ENCODE measurements around the gene HS1BP3. TPM values are rescaled to one million over a fixed set of nuclear protein-coding genes. Genes with fewer than 3 reads are reported as not detected.

Gene HS1BP3
- total and polyA plus RNA-seq, 2 of the 4 experiments (the other 2 are of a cell fraction), result 9.0 to 14.8 TPM

DNA sequence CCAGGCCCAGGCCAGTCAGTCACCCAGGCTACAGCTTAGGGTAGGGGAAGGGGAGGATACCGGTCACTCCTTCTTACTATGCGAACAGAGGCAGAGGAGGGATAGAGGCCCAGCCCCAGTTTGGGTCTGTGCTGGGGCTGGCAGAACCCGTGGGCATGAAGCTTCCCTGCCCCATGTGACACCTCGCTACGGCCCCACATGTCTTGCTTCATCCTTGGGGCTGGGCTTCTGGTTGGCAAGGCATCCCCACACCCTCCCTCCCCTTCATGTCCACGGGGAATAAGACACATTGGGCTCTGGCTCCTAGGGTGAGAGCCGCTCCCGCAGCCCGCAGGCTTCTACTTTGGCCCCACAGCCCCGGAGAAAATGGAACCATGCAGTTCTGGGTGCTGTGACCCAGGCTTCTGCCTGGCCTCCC is 32.4 kb downstream of the HS1BP3 start:
- peak overlapping the region; percentile 95 for H2AK9ac ChIP-seq (replicated peaks; ENCODE audit: low read depth, low read length, poor library complexity)
- no peaks in the 10 kb centered on the region for H4K20me1 ChIP-seq (ENCODE audit: insufficient read depth, low read length)
- peak overlapping the region; percentile 74 for H3K9ac ChIP-seq (ENCODE audit: low read depth, low read length)
- H3K23ac ChIP-seq (ENCODE audit: low read depth, low read length), result peak overlapping the region; percentile 82
- H4K5ac ChIP-seq (ENCODE audit: low read depth, low read length), result peak overlapping the region; percentile 83
- ChIA-PET CTCF (interaction anchor here (0.7 to 1.6 kb wide), 11 partner anchors 14 to 242 kb away, joined by 3 to 16 read pairs (median 4); partner anchors contain the start of gene RHOB), POLR2A (ENCODE audit: unreplicated experiment) (interaction anchor here (2.1 kb wide), 1 partner anchor 171 kb away, joined by 14 read pairs; the partner anchor contains the start of gene RHOB)
- H3K56ac ChIP-seq (ENCODE audit: extremely low read depth, insufficient read depth, low read length), result peak overlapping the region; percentile 85
- peaks cover 0 to 18% of the 10 kb centered on the region in 2 experiments; a peak in 1 of 4 replicates for H3K79me1 ChIP-seq (ENCODE audit: low read depth in 1 of 2, low read length in 2 of 2)
- H3K4me2 ChIP-seq (ENCODE audit: low read depth, low read length), result no peak overlapping the region
- peaks cover 25% of the 10 kb centered on the region for H3K4me1 ChIP-seq (ENCODE audit: control insufficient read depth, insufficient read depth, low read length)
- DNase-seq, result no peak
- no CpG with 5 or more reads among the region's 10 CpGs for WGBS, 2 experiments (ENCODE audit: extremely low coverage in 2 of 2, insufficient read length in 1 of 2)
- H2AFZ ChIP-seq (replicated peaks; ENCODE audit: low read length, poor library complexity), result peak overlapping the region; percentile 87
- H2BK15ac ChIP-seq (ENCODE audit: low read depth, low read length), result peak overlapping the region; percentile 49; the same call in 1 of the 3 replicates
- H3K36me3 ChIP-seq (ENCODE audit: control insufficient read depth, insufficient read depth, low read length), result peaks cover 24% of the 10 kb centered on the region
- intact Hi-C loops (cut with micrococcal nuclease), result loop anchor here (1.0 to 2.0 kb wide), 2 partner anchors 16 to 168 kb away; no protein-coding TSS in a partner anchor
- peak overlapping the region; percentile 51 for H3K14ac ChIP-seq (replicated peaks; ENCODE audit: low read depth, low read length)
- H4K91ac ChIP-seq (ENCODE audit: insufficient read depth, low read depth, low read length), result peak overlapping the region; percentile 95
- no peak overlapping the region for H3K4me3 ChIP-seq (ENCODE audit: insufficient read depth, low read depth, low read length)
- H2BK20ac ChIP-seq (ENCODE audit: low read depth, low read length), result peak overlapping the region; percentile 94
- ATAC-seq (ENCODE audit: low read depth), result 0 out of 2 replicates have a peak, but pooled peaks have one; percentile 15
- BruUV-seq (replicated peaks), result no TSS peak
- peak overlapping the region; percentile 95 for H2AK5ac ChIP-seq (ENCODE audit: low read depth, low read length)
- H2BK5ac ChIP-seq (ENCODE audit: low read depth, low read length, poor library complexity, severe bottlenecking), result peak overlapping the region; percentile 90
- no peak for TF ChIP-seq SMC3 (IDR thresholded peaks at IDR 0.05; ENCODE audit: low read depth, low read length)
- TF ChIP-seq CHD1 (IDR thresholded peaks at IDR 0.05; ENCODE audit: low read depth, low read length), result no peak
- no peak for TF ChIP-seq CEBPB (IDR thresholded peaks at IDR 0.05; ENCODE audit: low read depth, low read length)
- no peak for TF ChIP-seq FOS (IDR thresholded peaks at IDR 0.05; ENCODE audit: low read depth, low read length)
- TF ChIP-seq RCOR1 (IDR thresholded peaks at IDR 0.05; ENCODE audit: insufficient replicate concordance, low read length), result no peak
- TF ChIP-seq BHLHE40 (IDR thresholded peaks at IDR 0.05; ENCODE audit: low read depth, low read length), result no peak
- TF ChIP-seq MXI1 (IDR thresholded peaks at IDR 0.05; ENCODE audit: borderline replicate concordance, low read depth, low read length), result no peak
- TF ChIP-seq MAZ (IDR thresholded peaks at IDR 0.05; ENCODE audit: borderline replicate concordance, low read depth, low read length), result no peak
- no peak for TF ChIP-seq POLR2A (IDR thresholded peaks at IDR 0.05; ENCODE audit: low read depth, low read length)
- TF ChIP-seq, protein P1, sequence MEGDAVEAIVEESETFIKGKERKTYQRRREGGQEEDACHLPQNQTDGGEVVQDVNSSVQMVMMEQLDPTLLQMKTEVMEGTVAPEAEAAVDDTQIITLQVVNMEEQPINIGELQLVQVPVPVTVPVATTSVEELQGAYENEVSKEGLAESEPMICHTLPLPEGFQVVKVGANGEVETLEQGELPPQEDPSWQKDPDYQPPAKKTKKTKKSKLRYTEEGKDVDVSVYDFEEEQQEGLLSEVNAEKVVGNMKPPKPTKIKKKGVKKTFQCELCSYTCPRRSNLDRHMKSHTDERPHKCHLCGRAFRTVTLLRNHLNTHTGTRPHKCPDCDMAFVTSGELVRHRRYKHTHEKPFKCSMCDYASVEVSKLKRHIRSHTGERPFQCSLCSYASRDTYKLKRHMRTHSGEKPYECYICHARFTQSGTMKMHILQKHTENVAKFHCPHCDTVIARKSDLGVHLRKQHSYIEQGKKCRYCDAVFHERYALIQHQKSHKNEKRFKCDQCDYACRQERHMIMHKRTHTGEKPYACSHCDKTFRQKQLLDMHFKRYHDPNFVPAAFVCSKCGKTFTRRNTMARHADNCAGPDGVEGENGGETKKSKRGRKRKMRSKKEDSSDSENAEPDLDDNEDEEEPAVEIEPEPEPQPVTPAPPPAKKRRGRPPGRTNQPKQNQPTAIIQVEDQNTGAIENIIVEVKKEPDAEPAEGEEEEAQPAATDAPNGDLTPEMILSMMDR (conservative IDR thresholded peaks at IDR 0.05; ENCODE audit: low read depth, low read length), result no peak
- no peak for TF ChIP-seq RAD21 (IDR thresholded peaks at IDR 0.05; ENCODE audit: low read length)
- TF ChIP-seq, protein P2, sequence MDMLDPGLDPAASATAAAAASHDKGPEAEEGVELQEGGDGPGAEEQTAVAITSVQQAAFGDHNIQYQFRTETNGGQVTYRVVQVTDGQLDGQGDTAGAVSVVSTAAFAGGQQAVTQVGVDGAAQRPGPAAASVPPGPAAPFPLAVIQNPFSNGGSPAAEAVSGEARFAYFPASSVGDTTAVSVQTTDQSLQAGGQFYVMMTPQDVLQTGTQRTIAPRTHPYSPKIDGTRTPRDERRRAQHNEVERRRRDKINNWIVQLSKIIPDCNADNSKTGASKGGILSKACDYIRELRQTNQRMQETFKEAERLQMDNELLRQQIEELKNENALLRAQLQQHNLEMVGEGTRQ (IDR thresholded peaks at IDR 0.05; ENCODE audit: low read depth, low read length), result no peak
- no peak for TF ChIP-seq NFE2L2 (IDR thresholded peaks at IDR 0.05; ENCODE audit: low read depth, low read length)
- TF ChIP-seq, protein P3, sequence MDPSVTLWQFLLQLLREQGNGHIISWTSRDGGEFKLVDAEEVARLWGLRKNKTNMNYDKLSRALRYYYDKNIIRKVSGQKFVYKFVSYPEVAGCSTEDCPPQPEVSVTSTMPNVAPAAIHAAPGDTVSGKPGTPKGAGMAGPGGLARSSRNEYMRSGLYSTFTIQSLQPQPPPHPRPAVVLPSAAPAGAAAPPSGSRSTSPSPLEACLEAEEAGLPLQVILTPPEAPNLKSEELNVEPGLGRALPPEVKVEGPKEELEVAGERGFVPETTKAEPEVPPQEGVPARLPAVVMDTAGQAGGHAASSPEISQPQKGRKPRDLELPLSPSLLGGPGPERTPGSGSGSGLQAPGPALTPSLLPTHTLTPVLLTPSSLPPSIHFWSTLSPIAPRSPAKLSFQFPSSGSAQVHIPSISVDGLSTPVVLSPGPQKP (IDR thresholded peaks at IDR 0.05; ENCODE audit: borderline replicate concordance, low read depth, low read length), result no peak
- H3K9me3 ChIP-seq (ENCODE audit: control insufficient read depth, insufficient read depth, low read length), result no peaks in the 10 kb centered on the region
- no peaks in the 10 kb centered on the region for H3K27me3 ChIP-seq (ENCODE audit: control insufficient read depth, insufficient read depth, low read length)
- peak overlapping the region; percentile 95 for H2BK120ac ChIP-seq (ENCODE audit: low read depth, low read length)
- peak overlapping the region; percentile 91 for H3K27ac ChIP-seq (ENCODE audit: insufficient read depth, low read length)
- peak overlapping the region; percentile 95 to 96 for H4K8ac ChIP-seq (ENCODE audit: low read depth in 2 of 2, low read length in 2 of 2)
- H3K4ac ChIP-seq (ENCODE audit: low read depth, low read length), result peak overlapping the region; percentile 93
- dilution Hi-C loops (cut with HindIII; ENCODE audit: low sequenced_read_pairs, unreplicated experiment), result no loop called here
- in situ Hi-C loops (cut with MboI; ENCODE audit: low sequenced_read_pairs), result no loop called here
- H3K18ac ChIP-seq (ENCODE audit: low read depth, low read length), result peak overlapping the region; percentile 82
- H3K9me1 ChIP-seq (ENCODE audit: insufficient read depth, low read length), result peaks cover 23% of the 10 kb centered on the region
